Activated CD8-positive, alpha-beta memory T cell treated with anti-CD3 and anti-CD28 coated beads, Interleukin-2, amount 50 U/mL, for 1 hour (primary cell): Measurements from ENCODE around the gene PINK1.

Experiments used
- DNase-seq: peaks from one replicate; pipeline ENCODE4 v3.0.0-alpha.2; 2020; ENCODE audit errors: extremely low read depth

PINK1 gene

GRCh38 chr1:20610970-20611369 is 22.3 kb upstream of the PINK1 start:
- no peak for DNase-seq

GRCh38 chr1:20611652-20612051 is 21.6 kb upstream of the PINK1 start:
- DNase-seq, result no peak

GRCh38 chr1:20612221-20612746 is 21.0 kb upstream of the PINK1 start:
- DNase-seq, result no peak

- no peak for DNase-seq
Measured at GRCh38 chr1:20614131-20614579, 19.1 kb upstream of the PINK1 start.

GRCh38 chr1:20615946-20616846 is 17.1 kb upstream of the PINK1 start:
- no peak for DNase-seq

GRCh38 chr1:20616847-20617487 is 16.3 kb upstream of the PINK1 start:
- no peak for DNase-seq

- DNase-seq, result no peak
Measured at GRCh38 chr1:20618550-20618949, 14.7 kb upstream of the PINK1 start.

GRCh38 chr1:20619999-20620398 is 13.3 kb upstream of the PINK1 start:
- no peak for DNase-seq

- DNase-seq, result no peak
Measured at GRCh38 chr1:20621012-20621411, 12.2 kb upstream of the PINK1 start.

- no peak for DNase-seq
Measured at GRCh38 chr1:20624709-20625108, 8.5 kb upstream of the PINK1 start.

- no peak for DNase-seq
Measured at GRCh38 chr1:20625176-20626097, 7.8 kb upstream of the PINK1 start.

- DNase-seq, result no peak
Measured at GRCh38 chr1:20626098-20626427, 7.2 kb upstream of the PINK1 start.

- no peak for DNase-seq
Measured at GRCh38 chr1:20626524-20626923, 6.7 kb upstream of the PINK1 start.

- no peak for DNase-seq
Measured at GRCh38 chr1:20630729-20631128, 2.5 kb upstream of the PINK1 start.

- DNase-seq, result no peak
Measured at GRCh38 chr1:20632386-20632785, 872 bp upstream of the PINK1 start.

- DNase-seq, result no peak
Measured at GRCh38 chr1:20634065-20634593, 871 bp downstream of the PINK1 start.

GRCh38 chr1:20634594-20635084 is 1.4 kb downstream of the PINK1 start:
- no peak for DNase-seq

- DNase-seq, result no peak
Measured at GRCh38 chr1:20636785-20637347, 3.6 kb downstream of the PINK1 start.

- DNase-seq, result no peak
Measured at GRCh38 chr1:20640183-20640597, 6.9 kb downstream of the PINK1 start.

- no peak for DNase-seq
Measured at GRCh38 chr1:20641975-20642374, 8.7 kb downstream of the PINK1 start.

GRCh38 chr1:20643080-20643479 is 9.8 kb downstream of the PINK1 start:
- no peak for DNase-seq
